SU-DHL-6 (cell line): ENCODE measurements around the gene CCDC106.

Source experiments
- H2AFZ ChIP-seq: fragments of 200-600 bp; sonication (generic); 2 replicates; pipeline ENCODE4 v1.6.1; 2014; ENCODE audit warnings: low read depth, mild to moderate bottlenecking, moderate library complexity, mixed read lengths, antibody characterized with exemption, low read length; ENCODE audit not compliant: severe bottlenecking
- H3F3A ChIP-seq: fragments of 200-600 bp; shearing (Covaris generic); 2 replicates; pipeline ENCODE4 v1.6.0; 2016; ENCODE audit warnings: antibody characterized with exemption, mild to moderate bottlenecking; ENCODE audit not compliant: insufficient read depth
- H3K27ac ChIP-seq: fragments of 200-600 bp; sonication (generic); 2 replicates; pipeline ENCODE4 v1.5.1; 2016; ENCODE audit warnings: low read depth, mild to moderate bottlenecking, low read length, moderate library complexity, mixed read lengths
- H3K27me3 ChIP-seq: fragments of 200-600 bp; sonication (generic), shearing (Covaris generic); 2 replicates; pipeline ENCODE4 v1.6.0; 2014; ENCODE audit warnings: mild to moderate bottlenecking, low read length
- H3K36me3 ChIP-seq: fragments of 200-600 bp; sonication (generic); 2 replicates; pipeline ENCODE4 v1.6.1; 2014; ENCODE audit warnings: mild to moderate bottlenecking, low read length, mixed read lengths
- H3K4me2 ChIP-seq: fragments of 300-600, 200-600 bp; shearing (Covaris generic), sonication (generic); 2 replicates; pipeline ENCODE4 v1.6.0; 2014; ENCODE audit warnings: low read length, low read depth, mild to moderate bottlenecking; ENCODE audit not compliant: poor library complexity, severe bottlenecking
- H3K4me3 ChIP-seq: fragments of 200-600 bp; sonication (generic); 2 replicates; pipeline ENCODE4 v1.5.1; 2014; ENCODE audit warnings: antibody characterized with exemption, low read length, mild to moderate bottlenecking, mixed read lengths; ENCODE audit not compliant: insufficient read depth, poor library complexity, severe bottlenecking
- H3K79me2 ChIP-seq: fragments of 200-600 bp; sonication (generic); 2 replicates; pipeline ENCODE4 v1.6.1; 2014; ENCODE audit warnings: mild to moderate bottlenecking, low read length, moderate library complexity; ENCODE audit not compliant: insufficient read depth
- H3K9ac ChIP-seq: fragments of 200-600 bp; sonication (generic); 2 replicates; pipeline ENCODE4 v1.7.0; 2014; ENCODE audit warnings: mild to moderate bottlenecking, low read length
- H3K9me2 ChIP-seq: fragments of 200-600 bp; sonication (generic); replicated peaks from 2 replicates; pipeline ENCODE4 v1.6.1; 2014; ENCODE audit warnings: low read length; ENCODE audit not compliant: insufficient read depth
- H3K9me3 ChIP-seq: fragments of 200-600 bp; sonication (generic); 2 replicates; pipeline ENCODE4 v1.6.1; 2014; ENCODE audit warnings: low read length, mixed read lengths; ENCODE audit not compliant: insufficient read depth
- H4K20me1 ChIP-seq: fragments of 200-600 bp; sonication (generic); 2 replicates; pipeline ENCODE4 v1.6.1; 2014; ENCODE audit warnings: low read depth, mild to moderate bottlenecking, antibody characterized with exemption, low read length, moderate library complexity, mixed read lengths
- EZH2phosphoT487 ChIP-seq: fragments of 200-600 bp; sonication (generic), shearing (Covaris generic); conservative IDR thresholded peaks from 2 replicates; pipeline ENCODE4 v1.6.1; 2018; ENCODE audit warnings: mild to moderate bottlenecking, antibody characterized with exemption, low read length, moderate library complexity, mixed read lengths
- TF ChIP-seq, protein P1 (sequence below): fragments of 200-600 bp; sonication (generic); IDR thresholded peaks from one replicate; pipeline ENCODE4 v1.5.1; 2017; ENCODE audit warnings: antibody characterized with exemption, mild to moderate bottlenecking, low read length, moderate library complexity; ENCODE audit not compliant: insufficient read depth, poor library complexity, severe bottlenecking

Gene CCDC106

DNA sequence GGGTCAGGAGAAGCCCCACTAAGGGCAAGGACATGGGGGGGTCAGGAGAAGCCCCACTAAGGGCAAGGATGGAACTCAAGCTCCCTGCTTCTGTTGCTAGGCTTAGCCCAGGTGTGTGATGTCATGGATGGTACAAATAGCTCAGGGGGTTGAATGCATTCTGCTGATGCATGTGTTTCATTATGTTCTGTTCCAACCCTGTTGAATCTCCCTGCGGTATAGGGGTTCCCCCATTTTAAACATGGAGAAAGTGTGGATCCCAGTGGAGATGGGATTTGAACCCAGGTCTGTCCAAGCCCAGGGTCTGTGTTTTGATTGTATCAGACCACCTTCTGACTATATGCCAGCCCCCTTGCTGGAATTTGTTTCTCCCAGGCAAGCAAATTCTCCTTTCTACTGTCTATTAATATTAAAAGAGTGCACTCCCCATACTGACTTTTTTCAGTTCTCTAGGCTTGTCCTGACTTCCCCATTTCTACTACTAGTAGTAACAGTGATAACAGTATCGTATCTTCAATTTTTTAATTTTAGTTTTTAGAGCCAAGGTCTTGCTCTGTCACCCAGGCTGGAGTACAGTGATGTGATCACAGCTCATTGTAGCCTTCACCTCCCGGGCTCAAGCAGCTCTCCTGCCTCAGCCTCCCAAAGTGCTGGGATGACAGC, 35.9 kb upstream of the CCDC106 start:
- Histone ChIP-seq H3K9me2 (no peaks in the 10 kb centered on the region), H3K9me3 (no peaks in the 10 kb centered on the region), H3K4me3 (no peak overlapping the region), H2AFZ (no peak overlapping the region), H3K36me3 (no peaks in the 10 kb centered on the region), H3K27me3 (no peaks in the 10 kb centered on the region), H3F3A (no peaks in the 10 kb centered on the region), H3K4me2 (no peak overlapping the region), H3K9ac (no peak overlapping the region), H3K79me2 (peaks cover 17% of the 10 kb centered on the region), H3K27ac (no peak overlapping the region), H4K20me1 (no peaks in the 10 kb centered on the region)
- TF ChIP-seq EZH2phosphoT487, result no peak
- TF ChIP-seq, protein P1, sequence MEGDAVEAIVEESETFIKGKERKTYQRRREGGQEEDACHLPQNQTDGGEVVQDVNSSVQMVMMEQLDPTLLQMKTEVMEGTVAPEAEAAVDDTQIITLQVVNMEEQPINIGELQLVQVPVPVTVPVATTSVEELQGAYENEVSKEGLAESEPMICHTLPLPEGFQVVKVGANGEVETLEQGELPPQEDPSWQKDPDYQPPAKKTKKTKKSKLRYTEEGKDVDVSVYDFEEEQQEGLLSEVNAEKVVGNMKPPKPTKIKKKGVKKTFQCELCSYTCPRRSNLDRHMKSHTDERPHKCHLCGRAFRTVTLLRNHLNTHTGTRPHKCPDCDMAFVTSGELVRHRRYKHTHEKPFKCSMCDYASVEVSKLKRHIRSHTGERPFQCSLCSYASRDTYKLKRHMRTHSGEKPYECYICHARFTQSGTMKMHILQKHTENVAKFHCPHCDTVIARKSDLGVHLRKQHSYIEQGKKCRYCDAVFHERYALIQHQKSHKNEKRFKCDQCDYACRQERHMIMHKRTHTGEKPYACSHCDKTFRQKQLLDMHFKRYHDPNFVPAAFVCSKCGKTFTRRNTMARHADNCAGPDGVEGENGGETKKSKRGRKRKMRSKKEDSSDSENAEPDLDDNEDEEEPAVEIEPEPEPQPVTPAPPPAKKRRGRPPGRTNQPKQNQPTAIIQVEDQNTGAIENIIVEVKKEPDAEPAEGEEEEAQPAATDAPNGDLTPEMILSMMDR, result no peak

DNA sequence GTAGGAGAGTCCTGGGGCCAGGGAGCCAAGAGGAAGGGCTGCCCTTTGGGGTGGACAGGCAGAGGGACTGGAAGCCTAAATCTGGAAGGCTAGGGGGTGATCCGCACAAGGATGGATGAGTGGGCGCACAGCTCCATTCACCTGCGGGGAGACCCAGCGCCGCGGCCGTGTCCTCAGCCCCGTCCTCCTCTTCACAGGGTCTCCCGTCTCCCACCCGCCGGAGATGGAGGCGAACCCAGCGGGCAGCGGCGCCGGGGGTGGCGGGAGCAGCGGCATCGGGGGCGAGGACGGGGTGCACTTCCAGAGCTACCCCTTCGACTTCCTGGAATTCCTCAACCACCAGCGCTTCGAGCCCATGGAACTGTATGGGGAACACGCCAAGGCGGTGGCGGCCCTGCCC, 34.6 kb upstream of the CCDC106 start:
- no peaks in the 10 kb centered on the region for H4K20me1 ChIP-seq
- no peak overlapping the region for H2AFZ ChIP-seq
- H3K36me3 ChIP-seq, result no peaks in the 10 kb centered on the region
- H3K9ac ChIP-seq, result no peak overlapping the region
- H3K4me3 ChIP-seq, result no peak overlapping the region
- H3K9me3 ChIP-seq, result no peaks in the 10 kb centered on the region
- H3F3A ChIP-seq, result no peaks in the 10 kb centered on the region
- H3K79me2 ChIP-seq, result peaks cover 8% of the 10 kb centered on the region; the same call in 1 of the 2 replicates
- no peaks in the 10 kb centered on the region for H3K27me3 ChIP-seq
- H3K4me2 ChIP-seq, result no peak overlapping the region
- no peak overlapping the region for H3K27ac ChIP-seq
- TF ChIP-seq, protein P1, result no peak
- TF ChIP-seq EZH2phosphoT487, result no peak
- no peaks in the 10 kb centered on the region for H3K9me2 ChIP-seq

DNA sequence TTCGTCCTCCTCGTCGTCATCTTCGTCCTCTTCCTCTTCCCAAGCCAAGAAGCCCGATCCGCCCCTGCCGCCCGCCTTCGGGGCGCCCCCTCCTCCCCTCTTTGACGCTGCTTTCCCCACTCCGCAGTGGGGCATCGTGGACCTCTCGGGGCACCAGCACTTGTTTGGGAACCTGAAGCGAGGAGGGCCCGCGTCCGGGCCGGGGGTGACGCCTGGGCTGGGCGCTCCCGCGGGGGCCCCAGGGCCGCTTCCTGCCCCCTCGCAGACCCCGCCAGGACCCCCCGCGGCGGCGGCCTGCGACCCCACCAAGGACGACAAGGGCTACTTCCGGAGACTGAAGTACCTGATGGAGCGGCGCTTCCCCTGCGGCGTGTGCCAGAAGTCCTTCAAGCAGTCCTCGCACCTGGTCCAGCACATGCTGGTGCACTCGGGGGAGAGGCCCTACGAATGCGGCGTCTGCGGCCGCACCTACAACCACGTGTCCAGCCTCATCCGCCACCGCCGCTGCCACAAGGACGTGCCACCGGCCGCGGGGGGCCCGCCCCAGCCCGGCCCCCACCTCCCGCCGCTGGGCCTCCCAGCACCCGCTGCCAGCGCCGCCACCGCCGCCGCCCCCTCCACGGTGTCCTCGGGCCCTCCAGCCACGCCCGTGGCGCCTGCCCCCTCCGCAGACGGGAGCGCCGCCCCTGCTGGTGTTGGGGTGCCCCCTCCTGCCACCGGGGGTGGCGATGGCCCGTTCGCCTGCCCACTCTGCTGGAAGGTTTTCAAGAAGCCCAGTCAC, 33.9 kb upstream of the CCDC106 start:
- Histone ChIP-seq H3K27me3 (no peaks in the 10 kb centered on the region), H3K9ac (no peak overlapping the region), H3K4me2 (no peak overlapping the region), H3K4me3 (no peak overlapping the region), H4K20me1 (no peaks in the 10 kb centered on the region), H2AFZ (no peak overlapping the region), H3F3A (peaks cover 2% of the 10 kb centered on the region; the same call in 1 of the 2 replicates), H3K9me3 (no peaks in the 10 kb centered on the region), H3K27ac (no peak overlapping the region), H3K9me2 (no peaks in the 10 kb centered on the region), H3K79me2 (peaks cover 4% of the 10 kb centered on the region; the same call in 1 of the 2 replicates), H3K36me3 (no peaks in the 10 kb centered on the region)
- TF ChIP-seq EZH2phosphoT487, result no peak
- TF ChIP-seq, protein P1, result no peak
